Thyroid gland (tissue), 4 donors: ENCODE data around the gene PPP1R3G. TPM values are rescaled to one million over a fixed set of nuclear protein-coding genes. Genes with fewer than 3 reads are reported as not detected.

Source experiments
- DNase-seq, 2 donors: peaks; one replicate each; pipeline ENCODE4 v3.0.0-alpha.2; 2019
- H3K27ac ChIP-seq, 3 donors: fragments of 200-600 bp; sonication (generic); 1 replicate in 2 of 3; 2 replicates in 1 of 3; pipeline ENCODE4 v1.5.1; 2016 to 2019; ENCODE audit warnings: mild to moderate bottlenecking in 1 of 3, moderate library complexity in 1 of 3
- H3K27me3 ChIP-seq: fragments of 200-600 bp; sonication (generic); one replicate; pipeline ENCODE4 v1.5.1; 2019
- H3K36me3 ChIP-seq, 2 donors: fragments of 200-600 bp; sonication (generic); one replicate each; pipeline ENCODE4 v1.5.1; 2016 to 2019
- H3K4me1 ChIP-seq, 2 donors: fragments of 200-600 bp; sonication (generic); one replicate each; pipeline ENCODE4 v1.5.1; 2017 to 2019
- H3K4me3 ChIP-seq, 3 donors: fragments of 200-600 bp; sonication (generic); replicated peaks in 1 of 3; 1 replicate in 2 of 3; 2 replicates in 1 of 3; pipeline ENCODE4 v1.5.1; 2016; ENCODE audit warnings: mild to moderate bottlenecking in 1 of 3
- H3K9me3 ChIP-seq: fragments of 200-600 bp; sonication (generic); one replicate; pipeline ENCODE4 v1.5.1; 2017
- CTCF ChIP-seq, 6 experiments: fragments of 200-600 bp in 3 of 6; fragments of 450-650 bp in 3 of 6; sonication (generic) in 3 of 6; IDR thresholded peaks; one replicate each; pipeline ENCODE4 v1.5.1; 2016 to 2019; ENCODE audit warnings: antibody characterized with exemption in 6 of 6, mild to moderate bottlenecking in 2 of 6, inconsistent platforms in 1 of 6, moderate library complexity in 1 of 6
- POLR2A ChIP-seq, 2 donors: fragments of 450-650 bp; IDR thresholded peaks; one replicate each; pipeline ENCODE4 v1.6.1; 2017; ENCODE audit warnings: antibody characterized with exemption in 2 of 2, mild to moderate bottlenecking in 2 of 2, moderate library complexity in 1 of 2
- WGBS, 2 donors: methylation state at CpG; one replicate each; pipeline ENCODE4 v1.1.5; 2017; 5-methylcytosine and 5-hydroxymethylcytosine counted together
- intact Hi-C: fragments of 100-400 bp; cut with DNase I; formaldehyde crosslinking; loops from one replicate; pipeline ENCODE4 v1.15.1; 2023
- total RNA-seq, 4 donors: library from RNA; depleted of rRNA; stranded (reverse); fragments of >200 nt; gene quantifications; one replicate each; pipeline ENCODE4 v1.2.3, GENCODE V29; 2016

The PPP1R3G gene
- total RNA-seq, 4 donors from 2014 or later: 0.78 to 1.6 (median 0.91) TPM

DNA sequence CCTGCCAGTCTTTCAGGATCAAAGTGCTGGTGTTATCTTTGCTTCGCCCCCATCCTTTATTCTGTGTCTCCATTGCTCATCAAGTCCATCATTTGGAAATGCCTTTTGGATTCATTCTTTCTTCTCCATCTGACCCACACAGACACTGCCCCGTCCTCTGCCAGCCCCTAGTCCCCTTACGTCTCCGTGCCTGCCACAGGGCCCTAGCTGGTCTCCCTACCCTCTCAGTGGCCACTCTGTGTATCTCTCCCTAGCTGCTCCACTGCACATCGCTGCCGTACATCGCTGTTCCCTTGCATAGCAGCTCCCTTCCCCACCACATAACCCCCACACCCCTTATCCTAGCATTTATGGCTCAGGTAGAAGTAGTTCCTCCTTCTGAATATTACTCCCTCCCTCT, 15.7 kb downstream of the PPP1R3G start:
- TF ChIP-seq POLR2A (IDR thresholded peaks at IDR 0.05) (no peak), CTCF (IDR thresholded peaks at IDR 0.05) (no peak)
- no peaks in the 10 kb centered on the region for H3K9me3 ChIP-seq
- intact Hi-C loops: no loop called here
- no peak overlapping the region for H3K4me3 ChIP-seq
- no peak for DNase-seq
- H3K4me1 ChIP-seq: no peaks in the 10 kb centered on the region
- H3K27me3 ChIP-seq: no peaks in the 10 kb centered on the region
- 94 to 96% methylated on average over 7 of the region's 7 CpGs for WGBS, 2 donors
- no peaks in the 10 kb centered on the region for H3K36me3 ChIP-seq
- H3K27ac ChIP-seq: no peak overlapping the region

DNA sequence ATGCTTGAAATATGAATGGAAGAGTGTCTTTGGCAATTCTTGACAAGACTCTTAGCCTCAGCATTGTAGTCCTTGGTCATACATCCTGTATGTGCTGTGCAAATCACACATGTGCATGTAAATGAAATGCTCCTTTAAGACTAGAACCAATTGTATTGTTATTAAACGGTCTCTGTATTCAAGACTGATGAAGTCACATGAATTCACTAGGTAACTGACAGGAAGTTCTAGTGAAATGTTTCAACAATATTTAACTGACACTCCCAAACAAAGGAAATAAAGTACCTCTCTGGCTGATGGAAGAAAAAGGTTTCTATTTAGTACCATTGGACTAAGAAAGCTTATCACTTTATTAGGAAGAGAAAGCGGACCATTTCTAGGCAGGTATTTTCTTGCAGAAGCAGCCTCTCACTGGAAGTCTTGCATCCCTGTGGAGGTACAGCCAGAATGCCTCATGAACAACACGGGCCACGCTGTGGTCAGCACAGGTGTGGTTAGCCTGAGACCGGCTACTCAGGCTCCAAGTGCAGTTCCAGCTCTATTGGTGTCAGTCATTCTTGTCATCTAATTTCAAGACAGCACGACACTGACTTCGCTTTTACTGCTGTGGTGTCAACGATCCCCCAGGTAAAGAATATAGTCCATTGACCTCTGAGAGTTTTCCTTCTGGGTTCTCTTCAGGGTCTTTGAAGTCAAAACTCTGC, 17.3 kb downstream of the PPP1R3G start:
- TF ChIP-seq CTCF (IDR thresholded peaks at IDR 0.05) (no peak), POLR2A (IDR thresholded peaks at IDR 0.05) (no peak)
- Histone ChIP-seq H3K27me3 (no peaks in the 10 kb centered on the region), H3K9me3 (no peaks in the 10 kb centered on the region), H3K36me3 (no peaks in the 10 kb centered on the region), H3K4me3 (no peak overlapping the region), H3K4me1 (no peaks in the 10 kb centered on the region), H3K27ac (no peak overlapping the region)
- DNase-seq: no peak
- 87 to 89% methylated on average over 8 of the region's 8 CpGs for WGBS, 2 donors
- intact Hi-C loops: no loop called here

- no peak for DNase-seq
- WGBS, 2 donors: 85 to 89% methylated on average over 8 of the region's 8 CpGs
- intact Hi-C loops: no loop called here
- Histone ChIP-seq H3K4me3 (no peak overlapping the region), H3K9me3 (no peaks in the 10 kb centered on the region), H3K36me3 (no peaks in the 10 kb centered on the region), H3K27me3 (no peaks in the 10 kb centered on the region), H3K27ac (no peak overlapping the region), H3K4me1 (no peaks in the 10 kb centered on the region)
- TF ChIP-seq CTCF (IDR thresholded peaks at IDR 0.05): no peak
- TF ChIP-seq POLR2A (IDR thresholded peaks at IDR 0.05): no peak
These were observed 18.1 kb downstream of the PPP1R3G start for GRCh38 chr6:5103250-5103649.

GRCh38 chr6:5104667-5105066, 19.5 kb downstream of the PPP1R3G start:
- H3K27ac ChIP-seq: no peak overlapping the region
- H3K36me3 ChIP-seq: no peaks in the 10 kb centered on the region
- intact Hi-C loops: no loop called here
- H3K4me1 ChIP-seq: no peaks in the 10 kb centered on the region
- TF ChIP-seq CTCF (IDR thresholded peaks at IDR 0.05): no peak
- no peaks in the 10 kb centered on the region for H3K27me3 ChIP-seq
- no peak overlapping the region for H3K4me3 ChIP-seq
- WGBS, 2 donors: 94 to 95% methylated on average over 6 of the region's 6 CpGs
- DNase-seq: no peak
- no peaks in the 10 kb centered on the region for H3K9me3 ChIP-seq

DNA sequence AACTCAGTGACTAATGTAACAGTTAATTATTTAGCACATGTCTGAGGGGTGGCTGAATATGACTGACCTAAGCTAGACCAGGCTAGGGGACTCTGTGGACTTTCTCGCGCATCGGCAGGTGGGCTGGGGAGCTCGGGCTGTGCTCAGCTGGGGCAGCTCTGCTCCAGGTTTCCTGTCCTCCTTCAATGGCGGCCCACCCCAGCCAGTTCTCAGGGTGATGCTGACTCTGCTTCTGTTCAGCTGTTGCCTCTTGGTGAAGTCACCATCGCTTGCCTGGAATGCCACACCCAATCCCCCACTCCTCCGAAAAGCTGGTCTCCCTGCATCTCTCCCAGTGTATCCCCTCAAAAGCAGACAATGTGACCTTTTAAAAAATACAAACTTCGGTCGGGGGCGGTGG, 20.0 kb downstream of the PPP1R3G start:
- H3K27ac ChIP-seq: no peak overlapping the region
- TF ChIP-seq POLR2A (IDR thresholded peaks at IDR 0.05): no peak
- TF ChIP-seq CTCF (IDR thresholded peaks at IDR 0.05): no peak
- no peaks in the 10 kb centered on the region for H3K4me1 ChIP-seq
- no peaks in the 10 kb centered on the region for H3K36me3 ChIP-seq
- 96% methylated on average over 10 of the region's 10 CpGs for WGBS, 2 donors
- intact Hi-C loops: no loop called here
- H3K9me3 ChIP-seq: no peaks in the 10 kb centered on the region
- no peak for DNase-seq
- H3K4me3 ChIP-seq: no peak overlapping the region
- H3K27me3 ChIP-seq: no peaks in the 10 kb centered on the region
